Measurements from ENCODE around the gene CYP27C1. TPM values are rescaled to one million over a fixed set of nuclear protein-coding genes. Genes with fewer than 3 reads are reported as not detected.

CYP27C1 gene
- total RNA-seq, 2 donors from 2014 or later = 0.52 TPM; not detected in 1

- no peak overlapping the region for H3K4me3 ChIP-seq
- DNase-seq = no peak
- ATAC-seq = no peak
- H3K27me3 ChIP-seq = no peaks in the 10 kb centered on the region
- no peaks in the 10 kb centered on the region for H3K9me3 ChIP-seq
- WGBS, 2 donors = 73 to 81% methylated on average over 4 of the region's 4 CpGs
- H3K27ac ChIP-seq = peak overlapping the region in 1 of 4 donors; percentile 42
- intact Hi-C loops (cut with DNase I) = no loop called here
- no peaks in the 10 kb centered on the region for H3K4me1 ChIP-seq
- H3K36me3 ChIP-seq (replicated peaks in 1 of 2; ENCODE audit: insufficient read depth in 1 of 2, low read depth in 2 of 2) = no peaks in the 10 kb centered on the region
- TF ChIP-seq CTCF (IDR thresholded peaks at IDR 0.05) (no peak), POLR2A (IDR thresholded peaks at IDR 0.05) (no peak)
These were observed 77.2 kb downstream of the CYP27C1 start for GRCh38 chr2:127142663-127143630.

DNA sequence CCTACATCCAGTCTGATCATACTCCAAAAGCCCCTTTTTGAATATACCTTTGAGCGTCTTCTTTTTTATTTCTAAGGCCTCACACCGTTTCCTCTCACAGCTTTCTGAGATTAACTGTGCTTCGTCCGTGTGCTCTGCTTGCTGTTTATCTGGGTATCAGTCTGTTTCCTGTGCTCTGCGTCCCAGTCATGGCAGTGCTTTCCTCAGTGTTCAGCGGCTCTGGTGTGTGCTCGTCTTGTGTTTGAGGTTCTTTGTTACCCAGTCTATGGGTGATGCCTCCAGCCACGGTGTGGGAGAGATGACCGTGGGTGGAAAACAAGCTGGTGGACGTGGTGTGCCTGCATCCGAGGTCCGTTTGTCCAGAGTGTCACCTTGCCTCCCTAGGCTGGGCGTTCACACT, 79.6 kb downstream of the CYP27C1 start:
- H3K9me3 ChIP-seq = no peaks in the 10 kb centered on the region
- no peak for DNase-seq
- no peak for TF ChIP-seq POLR2A (IDR thresholded peaks at IDR 0.05)
- TF ChIP-seq CTCF (IDR thresholded peaks at IDR 0.05) = no peak
- no peaks in the 10 kb centered on the region for H3K4me1 ChIP-seq
- intact Hi-C loops (cut with DNase I) = no loop called here
- H3K36me3 ChIP-seq (replicated peaks in 1 of 2; ENCODE audit: insufficient read depth in 1 of 2, low read depth in 2 of 2) = no peaks in the 10 kb centered on the region
- 54 to 56% methylated on average over 13 of the region's 13 CpGs for WGBS, 2 donors
- no peak for ATAC-seq
- H3K27me3 ChIP-seq = no peaks in the 10 kb centered on the region
- no peak overlapping the region for H3K27ac ChIP-seq
- no peak overlapping the region for H3K4me3 ChIP-seq

DNA sequence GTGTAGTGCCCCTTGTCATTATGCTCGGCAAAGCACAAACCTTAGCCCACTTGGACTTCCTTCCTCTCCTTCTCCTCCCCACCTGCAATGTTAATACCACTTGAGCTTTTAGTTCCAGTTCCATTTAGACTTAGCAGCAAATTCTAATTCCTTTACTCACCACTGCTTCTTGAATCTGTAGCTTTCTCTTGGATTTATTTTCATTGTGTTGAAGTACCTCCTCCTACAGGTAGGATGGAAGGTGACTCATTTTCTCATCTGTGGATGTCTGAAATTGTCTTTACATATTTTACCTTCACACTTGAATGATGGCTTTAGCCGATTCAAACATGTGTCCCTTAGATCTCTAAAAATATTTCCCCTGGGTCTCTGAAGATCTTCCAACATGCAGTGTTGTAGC, 80.3 kb downstream of the CYP27C1 start:
- intact Hi-C loops (cut with DNase I) = no loop called here
- no peak for DNase-seq
- no peak for TF ChIP-seq CTCF (IDR thresholded peaks at IDR 0.05)
- TF ChIP-seq POLR2A (IDR thresholded peaks at IDR 0.05) = no peak
- H3K9me3 ChIP-seq = no peaks in the 10 kb centered on the region
- no peak overlapping the region for H3K27ac ChIP-seq
- H3K27me3 ChIP-seq = no peaks in the 10 kb centered on the region
- ATAC-seq = no peak
- H3K36me3 ChIP-seq (replicated peaks in 1 of 2; ENCODE audit: insufficient read depth in 1 of 2, low read depth in 2 of 2) = no peaks in the 10 kb centered on the region
- H3K4me1 ChIP-seq = no peaks in the 10 kb centered on the region
- H3K4me3 ChIP-seq = no peak overlapping the region
- WGBS, 2 donors = 65 to 79% methylated on average over 2 of the region's 2 CpGs

DNA sequence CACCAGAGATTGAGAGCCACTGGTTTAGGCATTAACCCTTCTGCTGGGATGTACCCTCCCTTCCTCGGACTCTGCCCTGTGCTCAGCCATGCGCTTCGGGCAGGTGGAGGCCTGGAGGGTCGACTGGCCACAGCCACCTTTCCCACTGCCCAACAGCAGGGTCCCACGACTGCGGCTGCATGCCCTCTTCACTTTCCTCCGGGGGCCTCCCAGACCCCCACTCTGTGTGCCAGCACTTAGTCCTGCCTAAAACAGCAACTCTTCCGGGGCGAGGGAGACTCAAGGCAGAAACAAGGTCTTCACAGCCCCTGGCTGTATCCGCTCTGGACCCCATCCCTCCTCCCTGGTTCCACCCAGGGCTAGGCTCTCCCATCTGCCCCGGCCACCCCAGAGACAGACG, 81.8 kb downstream of the CYP27C1 start:
- Histone ChIP-seq H3K36me3 (replicated peaks in 1 of 2; ENCODE audit: insufficient read depth in 1 of 2, low read depth in 2 of 2) (no peaks in the 10 kb centered on the region), H3K4me3 (no peak overlapping the region), H3K4me1 (no peaks in the 10 kb centered on the region), H3K9me3 (no peaks in the 10 kb centered on the region), H3K27me3 (no peaks in the 10 kb centered on the region), H3K27ac (no peak overlapping the region)
- intact Hi-C loops (cut with DNase I) = no loop called here
- no peak for TF ChIP-seq POLR2A (IDR thresholded peaks at IDR 0.05)
- TF ChIP-seq CTCF (IDR thresholded peaks at IDR 0.05) = no peak
- ATAC-seq (no peak), DNase-seq (no peak)
- WGBS, 2 donors = 79 to 82% methylated on average over 3 to 12 of the region's 12 CpGs

DNA sequence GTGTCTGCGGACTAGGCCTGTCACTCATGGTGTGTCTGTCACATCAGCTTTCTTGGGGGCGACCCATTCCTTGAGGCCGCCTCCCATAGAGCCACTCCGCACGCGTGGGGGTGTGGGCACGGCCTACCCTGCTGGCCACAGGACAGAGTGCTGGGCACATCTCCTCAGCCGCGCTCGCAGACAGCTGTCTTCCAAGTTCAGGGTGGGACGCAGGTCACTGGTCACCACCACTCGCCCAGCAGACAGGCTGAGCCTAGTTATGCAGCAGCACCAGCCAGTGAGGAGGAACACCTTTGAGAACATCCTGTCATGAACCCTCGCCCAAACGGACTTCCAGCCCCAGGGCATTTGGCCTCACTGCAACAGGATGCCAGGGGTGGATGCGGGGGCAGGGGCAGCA, 82.4 kb downstream of the CYP27C1 start:
- no peak for TF ChIP-seq POLR2A (IDR thresholded peaks at IDR 0.05)
- intact Hi-C loops (cut with DNase I) = no loop called here
- Histone ChIP-seq H3K27me3 (no peaks in the 10 kb centered on the region), H3K4me3 (no peak overlapping the region), H3K9me3 (no peaks in the 10 kb centered on the region), H3K27ac (no peak overlapping the region), H3K36me3 (replicated peaks in 1 of 2; ENCODE audit: insufficient read depth in 1 of 2, low read depth in 2 of 2) (no peaks in the 10 kb centered on the region), H3K4me1 (no peaks in the 10 kb centered on the region)
- WGBS, 2 donors = 85 to 86% methylated on average over 4 to 15 of the region's 15 CpGs
- ATAC-seq (no peak), DNase-seq (no peak)
